ENCODE results near the gene TDRD6. TPM values are rescaled to one million over a fixed set of nuclear protein-coding genes. Genes with fewer than 3 reads are reported as not detected.

Gene TDRD6
- total RNA-seq, 1 experiment from 2014 or later: not detected

GRCh38 chr6:46651006-46651405 is 36.7 kb upstream of the TDRD6 start:
- H3K4me1 ChIP-seq (ENCODE audit: control insufficient read depth, insufficient read depth, low read length): peaks cover 9% of the 10 kb centered on the region
- H3K36me3 ChIP-seq (ENCODE audit: control insufficient read depth, insufficient read depth, low read length): no peaks in the 10 kb centered on the region
- BruUV-seq (replicated peaks): no TSS peak
- peaks cover 24% of the 10 kb centered on the region for H3K27me3 ChIP-seq (ENCODE audit: control insufficient read depth, insufficient read depth, low read length)
- no peak overlapping the region for H3K27ac ChIP-seq (ENCODE audit: low read length)
- intact Hi-C loops (cut with micrococcal nuclease; ENCODE audit: unreplicated experiment) (no loop called here), in situ Hi-C loops (cut with HindIII; ENCODE audit: low pct_unique_long_range_greater_than_20kb, low sequenced_read_pairs) (no loop called here)
- H3K4me3 ChIP-seq (ENCODE audit: low read depth in 2 of 2, low read length in 2 of 2): peak overlapping the region in 1 of 2 experiments; percentile 3; a peak in 1 of 4 replicates
- TF ChIP-seq CTCF (IDR thresholded peaks at IDR 0.05) (no peak), REST (IDR thresholded peaks at IDR 0.05; ENCODE audit: insufficient read depth in 1 of 2, low read depth in 2 of 2, low read length in 1 of 2) (no peak), TCF7L2 (IDR thresholded peaks at IDR 0.05; ENCODE audit: low read depth, low read length) (no peak), SIN3A (IDR thresholded peaks at IDR 0.05; ENCODE audit: borderline replicate concordance, insufficient read depth, low read depth, low read length) (no peak), POLR2AphosphoS5 (IDR thresholded peaks at IDR 0.05; ENCODE audit: low read depth, low read length) (no peak)
- ATAC-seq (no peak), DNase-seq (ENCODE audit: low read depth, low spot score) (no peak)
- ChIA-PET CTCF (no interaction called here), POLR2A (no interaction called here)
- H3K9me3 ChIP-seq (ENCODE audit: control insufficient read depth, insufficient read depth, low read depth, low read length): no peaks in the 10 kb centered on the region

GRCh38 chr6:46651816-46652215 is 35.9 kb upstream of the TDRD6 start:
- in situ Hi-C loops (cut with HindIII; ENCODE audit: low pct_unique_long_range_greater_than_20kb, low sequenced_read_pairs) (no loop called here), intact Hi-C loops (cut with micrococcal nuclease; ENCODE audit: unreplicated experiment) (no loop called here)
- POLR2A ChIA-PET: no interaction called here
- H3K4me3 ChIP-seq (ENCODE audit: low read depth in 2 of 2, low read length in 2 of 2): peak overlapping the region; percentile 70 to 94
- no peak overlapping the region for H3K27ac ChIP-seq (ENCODE audit: low read length)
- H3K9me3 ChIP-seq (ENCODE audit: control insufficient read depth, insufficient read depth, low read depth, low read length): no peaks in the 10 kb centered on the region
- CTCF ChIA-PET: no interaction called here
- TF ChIP-seq REST (IDR thresholded peaks at IDR 0.05; ENCODE audit: insufficient read depth in 1 of 2, low read depth in 2 of 2, low read length in 1 of 2) (no peak), SIN3A (IDR thresholded peaks at IDR 0.05; ENCODE audit: borderline replicate concordance, insufficient read depth, low read depth, low read length) (no peak), POLR2AphosphoS5 (IDR thresholded peaks at IDR 0.05; ENCODE audit: low read depth, low read length) (no peak), TCF7L2 (IDR thresholded peaks at IDR 0.05; ENCODE audit: low read depth, low read length) (no peak), CTCF (IDR thresholded peaks at IDR 0.05) (no peak)
- BruUV-seq (replicated peaks): no TSS peak
- DNase-seq (ENCODE audit: low read depth, low spot score) (no peak), ATAC-seq (no peak)
- H3K36me3 ChIP-seq (ENCODE audit: control insufficient read depth, insufficient read depth, low read length): no peaks in the 10 kb centered on the region
- H3K4me1 ChIP-seq (ENCODE audit: control insufficient read depth, insufficient read depth, low read length): peaks cover 9% of the 10 kb centered on the region
- peaks cover 24% of the 10 kb centered on the region for H3K27me3 ChIP-seq (ENCODE audit: control insufficient read depth, insufficient read depth, low read length)

Data from Panc1 (cell line).